Lung microvascular endothelial cell (primary cell): ENCODE results near the gene OBSCN. TPM values are rescaled to one million over a fixed set of nuclear protein-coding genes. Genes with fewer than 3 reads are reported as not detected.
A peak's percentile ranks its signal among the peaks of the same experiment; 100 is the strongest.

ENCODE experiments used
- DNase-seq, 2 donors: peaks; one replicate each; pipeline versions ENCODE4 v3.0.0 to v3.0.0-alpha.2; 2010; ENCODE audit warnings: low read depth in 2 of 2
- total RNA-seq: library from RNA; depleted of rRNA; stranded (reverse); fragments of >200 nt; gene quantifications from 2 replicates; pipeline ENCODE4 v1.2.1, GENCODE V29; 2014

OBSCN gene
- total RNA-seq, 1 donor from 2014 or later, result 9.5 TPM

DNA sequence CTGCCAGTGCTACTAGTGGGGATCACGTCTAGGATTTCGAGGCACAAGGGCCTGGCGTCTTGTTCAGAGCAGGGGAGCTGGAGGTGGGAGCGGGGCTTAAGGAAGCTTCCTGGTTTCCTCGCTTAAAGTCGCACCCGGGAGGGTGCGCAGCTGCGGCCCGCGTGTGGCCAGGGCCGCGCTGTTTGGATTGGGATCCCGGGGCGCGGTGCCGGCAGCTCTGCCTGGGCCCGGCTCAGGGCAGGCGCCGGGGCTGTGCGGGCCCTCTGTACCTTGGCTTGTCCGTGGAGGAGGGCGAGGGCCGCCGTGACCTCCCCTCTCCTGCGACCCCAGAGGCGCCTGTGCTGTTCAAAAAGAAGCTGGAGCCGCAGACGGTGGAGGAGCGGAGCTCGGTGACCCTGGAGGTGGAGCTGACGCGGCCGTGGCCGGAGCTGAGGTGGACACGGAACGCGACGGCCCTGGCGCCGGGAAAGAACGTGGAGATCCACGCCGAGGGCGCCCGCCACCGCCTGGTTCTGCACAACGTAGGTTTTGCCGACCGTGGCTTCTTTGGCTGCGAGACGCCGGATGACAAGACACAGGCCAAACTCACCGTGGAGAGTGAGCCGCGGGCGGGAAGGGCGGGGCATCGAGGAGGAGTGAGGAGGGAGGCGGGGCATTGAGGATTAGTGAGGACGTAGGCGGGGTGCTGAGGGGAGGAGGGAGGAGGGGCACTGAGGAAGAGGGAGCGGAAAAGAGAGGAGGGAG lies 67.8 kb downstream of the OBSCN start:
- DNase-seq, result peak; percentile 23 to 70

DNA sequence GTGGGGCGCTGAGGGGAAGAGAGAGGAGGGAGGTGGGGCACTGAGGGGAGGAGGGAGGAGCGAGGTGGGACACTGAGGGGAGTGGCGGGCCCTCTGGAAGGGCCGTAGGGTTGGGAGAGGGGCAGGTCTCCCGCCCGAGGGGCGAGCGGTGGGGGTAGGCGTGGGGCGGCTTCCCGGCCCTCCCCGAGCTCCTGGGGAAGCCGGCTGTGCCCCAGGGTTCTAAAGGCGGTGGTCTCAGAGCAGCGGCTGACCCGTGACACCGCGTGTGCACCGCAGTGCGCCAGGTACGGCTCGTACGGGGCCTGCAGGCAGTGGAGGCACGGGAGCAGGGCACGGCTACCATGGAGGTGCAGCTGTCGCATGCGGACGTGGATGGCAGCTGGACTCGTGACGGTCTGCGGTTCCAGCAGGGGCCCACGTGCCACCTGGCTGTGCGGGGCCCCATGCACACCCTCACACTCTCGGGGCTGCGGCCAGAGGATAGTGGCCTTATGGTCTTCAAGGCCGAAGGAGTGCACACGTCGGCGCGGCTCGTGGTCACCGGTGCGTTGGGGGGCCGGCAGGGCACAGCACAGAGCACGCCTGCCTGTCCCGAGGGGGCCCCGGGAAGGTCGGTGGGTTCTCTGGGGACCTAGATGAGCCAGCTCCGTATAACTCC lies 68.5 kb downstream of the OBSCN start:
- peak in 1 of 2 donors; percentile 24 for DNase-seq

GRCh38 chr1:228276901-228277490 lies 69.2 kb downstream of the OBSCN start:
- DNase-seq, result no peak

DNA sequence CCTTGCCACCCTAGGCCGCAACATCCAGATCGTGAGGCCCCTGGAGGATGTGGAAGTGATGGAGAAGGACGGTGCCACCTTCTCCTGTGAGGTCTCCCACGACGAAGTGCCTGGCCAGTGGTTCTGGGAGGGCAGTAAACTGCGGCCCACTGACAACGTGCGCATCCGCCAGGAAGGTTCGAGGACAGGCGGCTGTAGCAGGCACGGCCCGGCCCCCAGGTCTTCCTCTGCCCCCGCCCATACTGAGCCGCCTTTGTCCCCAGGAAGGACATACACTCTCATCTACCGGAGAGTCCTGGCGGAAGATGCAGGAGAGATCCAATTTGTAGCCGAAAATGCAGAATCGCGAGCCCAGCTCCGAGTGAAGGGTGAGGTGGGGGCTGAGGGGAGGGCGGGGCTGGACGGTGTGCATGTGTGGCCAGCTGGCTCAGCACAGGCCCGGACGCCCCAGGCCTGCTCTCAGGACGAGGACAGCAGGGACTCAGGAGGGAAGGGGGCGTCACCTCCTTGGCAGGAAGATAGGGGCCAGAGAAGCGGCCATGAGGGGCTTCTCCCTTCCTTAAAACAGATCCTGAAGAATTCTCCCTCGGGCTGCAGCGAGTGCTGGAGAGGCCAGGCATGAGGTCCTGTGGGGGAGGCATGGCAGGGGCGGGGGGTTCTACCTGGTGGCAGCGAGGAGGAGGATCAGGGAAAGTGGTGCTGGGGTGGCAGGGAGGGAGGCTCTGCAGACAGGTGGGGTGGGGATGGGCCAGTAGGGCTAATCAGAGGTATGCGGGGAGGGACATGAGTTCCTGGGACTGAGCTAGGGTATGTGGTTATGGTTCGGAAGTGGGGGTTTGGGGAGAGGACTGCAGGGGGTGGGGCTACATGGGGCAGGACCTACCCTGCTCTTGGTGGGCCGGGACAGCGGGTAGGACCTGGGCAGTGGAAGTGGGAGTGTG lies 69.9 kb downstream of the OBSCN start:
- no peak for DNase-seq

DNA sequence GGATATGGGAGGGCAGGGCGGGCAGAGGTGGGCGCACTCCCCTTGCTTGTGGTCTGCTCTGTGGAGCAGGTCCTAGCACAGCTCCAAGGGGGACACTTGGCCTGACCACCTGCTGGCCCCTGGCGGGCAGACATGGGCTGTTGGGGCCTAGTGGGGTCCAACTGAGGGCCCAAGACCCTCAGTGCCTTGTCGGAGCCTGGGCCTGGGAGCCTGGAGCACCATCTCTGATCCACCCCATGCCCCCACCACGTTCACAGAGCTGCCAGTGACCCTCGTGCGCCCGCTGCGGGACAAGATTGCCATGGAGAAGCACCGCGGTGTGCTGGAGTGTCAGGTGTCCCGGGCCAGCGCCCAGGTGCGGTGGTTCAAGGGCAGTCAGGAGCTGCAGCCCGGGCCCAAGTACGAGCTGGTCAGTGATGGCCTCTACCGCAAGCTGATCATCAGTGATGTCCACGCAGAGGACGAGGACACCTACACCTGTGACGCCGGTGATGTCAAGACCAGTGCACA lies 70.6 kb downstream of the OBSCN start:
- DNase-seq, result no peak

DNA sequence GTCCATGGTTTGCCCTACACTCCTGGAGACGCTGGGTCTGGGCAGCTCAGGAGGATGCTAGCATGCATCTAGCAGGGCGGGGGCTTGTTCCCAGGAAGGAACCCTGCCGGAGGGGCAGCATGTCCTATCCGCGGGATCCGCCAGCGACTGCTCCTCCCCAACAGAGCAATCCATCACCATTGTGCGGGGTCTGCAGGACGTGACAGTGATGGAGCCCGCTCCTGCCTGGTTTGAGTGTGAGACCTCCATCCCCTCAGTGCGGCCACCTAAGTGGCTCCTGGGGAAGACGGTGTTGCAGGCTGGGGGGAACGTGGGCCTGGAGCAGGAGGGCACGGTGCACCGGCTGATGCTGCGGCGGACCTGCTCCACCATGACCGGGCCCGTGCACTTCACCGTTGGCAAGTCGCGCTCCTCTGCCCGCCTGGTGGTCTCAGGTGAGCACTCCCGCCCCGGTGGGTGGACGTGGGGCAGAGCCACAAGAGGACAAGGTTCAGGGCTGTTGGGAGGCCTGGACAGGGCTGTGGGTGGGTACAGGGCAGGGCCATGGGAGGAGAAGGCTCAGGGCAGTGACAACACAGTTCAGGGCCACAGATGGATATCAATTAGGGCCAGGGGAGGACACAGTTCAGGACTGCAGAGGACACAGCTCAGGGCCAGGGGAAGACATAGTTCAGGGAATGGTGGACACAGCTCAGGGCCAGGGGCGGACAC lies 71.3 kb downstream of the OBSCN start:
- no peak for DNase-seq

GRCh38 chr1:228279722-228280105 lies 71.9 kb downstream of the OBSCN start:
- no peak for DNase-seq

DNA sequence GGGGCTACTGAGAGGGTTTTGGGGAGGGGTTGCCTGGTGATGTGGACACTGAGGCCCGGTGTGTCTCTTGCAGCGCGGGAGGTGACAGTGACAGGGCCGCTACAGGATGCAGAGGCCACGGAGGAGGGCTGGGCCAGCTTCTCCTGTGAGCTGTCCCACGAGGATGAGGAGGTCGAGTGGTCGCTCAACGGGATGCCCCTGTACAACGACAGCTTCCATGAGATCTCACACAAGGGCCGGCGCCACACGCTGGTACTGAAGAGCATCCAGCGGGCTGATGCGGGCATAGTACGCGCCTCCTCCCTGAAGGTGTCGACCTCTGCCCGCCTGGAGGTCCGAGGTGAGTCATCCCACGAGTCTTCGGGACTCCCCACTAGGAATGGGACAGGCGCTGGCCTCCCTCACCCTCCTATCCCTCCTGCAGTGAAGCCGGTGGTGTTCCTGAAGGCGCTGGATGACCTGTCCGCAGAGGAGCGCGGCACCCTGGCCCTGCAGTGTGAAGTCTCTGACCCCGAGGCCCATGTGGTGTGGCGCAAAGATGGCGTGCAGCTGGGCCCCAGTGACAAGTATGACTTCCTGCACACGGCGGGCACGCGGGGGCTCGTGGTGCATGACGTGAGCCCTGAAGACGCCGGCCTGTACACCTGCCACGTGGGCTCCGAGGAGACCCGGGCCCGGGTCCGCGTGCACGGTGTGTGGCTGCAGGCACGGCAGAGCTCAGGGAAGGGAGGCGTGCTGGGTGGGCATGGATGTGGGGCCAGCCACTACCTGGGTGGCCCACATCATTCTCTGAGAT lies 72.5 kb downstream of the OBSCN start:
- DNase-seq, result no peak

- DNase-seq, result no peak
These were observed 73.2 kb downstream of the OBSCN start for GRCh38 chr1:228280961-228281591.

GRCh38 chr1:228281631-228282328 lies 73.9 kb downstream of the OBSCN start:
- no peak for DNase-seq

- DNase-seq, result no peak
These were observed 74.6 kb downstream of the OBSCN start for GRCh38 chr1:228282329-228283042.

DNA sequence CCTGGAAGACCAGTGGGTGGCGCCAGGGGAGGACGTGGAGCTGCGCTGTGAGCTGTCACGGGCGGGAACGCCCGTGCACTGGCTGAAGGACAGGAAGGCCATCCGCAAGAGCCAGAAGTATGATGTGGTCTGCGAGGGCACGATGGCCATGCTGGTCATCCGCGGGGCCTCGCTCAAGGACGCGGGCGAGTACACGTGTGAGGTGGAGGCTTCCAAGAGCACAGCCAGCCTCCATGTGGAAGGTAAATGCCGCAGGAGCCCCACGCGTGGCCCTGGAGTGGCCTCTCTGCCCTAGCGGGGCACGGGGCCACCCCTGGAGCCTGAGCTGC lies 75.2 kb downstream of the OBSCN start:
- no peak for DNase-seq

- no peak for DNase-seq
These were observed 75.8 kb downstream of the OBSCN start for GRCh38 chr1:228283476-228284147.

- no peak for DNase-seq
These were observed 76.3 kb downstream of the OBSCN start for GRCh38 chr1:228284148-228284495.

- no peak for DNase-seq
These were observed 76.7 kb downstream of the OBSCN start for GRCh38 chr1:228284521-228284920.

DNA sequence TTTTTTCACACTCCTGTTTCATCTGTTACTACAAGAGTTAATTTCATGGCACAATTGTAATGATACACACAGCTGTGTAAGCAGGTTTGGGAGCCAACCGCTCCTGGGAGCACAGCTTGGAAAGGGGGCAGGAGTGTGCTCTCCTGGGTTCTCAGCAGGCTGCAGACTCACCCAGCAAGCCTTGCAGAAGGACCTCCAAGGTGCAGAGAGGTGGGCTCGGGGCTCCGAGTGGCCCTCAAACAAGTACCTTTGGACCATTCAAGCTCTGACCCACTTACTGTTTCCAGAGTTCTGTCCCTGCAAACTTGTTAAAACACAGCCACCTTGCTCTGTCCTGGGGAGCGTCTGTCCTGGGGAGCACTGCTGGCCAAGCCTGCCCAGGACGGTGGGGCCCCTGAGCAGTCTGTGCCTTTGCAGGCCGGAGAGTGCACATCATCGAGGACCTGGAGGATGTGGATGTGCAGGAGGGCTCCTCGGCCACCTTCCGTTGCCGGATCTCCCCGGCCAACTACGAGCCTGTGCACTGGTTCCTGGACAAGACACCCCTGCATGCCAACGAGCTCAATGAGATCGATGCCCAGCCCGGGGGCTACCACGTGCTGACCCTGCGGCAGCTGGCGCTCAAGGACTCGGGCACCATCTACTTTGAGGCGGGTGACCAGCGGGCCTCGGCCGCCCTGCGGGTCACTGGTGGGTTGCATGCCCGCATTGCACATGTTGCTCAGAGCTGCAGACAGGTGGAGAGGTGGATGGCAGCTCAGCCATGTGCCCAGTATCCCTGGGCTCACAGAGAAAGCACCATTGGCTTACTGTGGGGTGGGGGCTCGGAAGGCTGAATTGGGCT lies 78.0 kb downstream of the OBSCN start:
- DNase-seq, result no peak
